ENCODE measurements around the gene ASPHD1.

The ASPHD1 gene

DNA sequence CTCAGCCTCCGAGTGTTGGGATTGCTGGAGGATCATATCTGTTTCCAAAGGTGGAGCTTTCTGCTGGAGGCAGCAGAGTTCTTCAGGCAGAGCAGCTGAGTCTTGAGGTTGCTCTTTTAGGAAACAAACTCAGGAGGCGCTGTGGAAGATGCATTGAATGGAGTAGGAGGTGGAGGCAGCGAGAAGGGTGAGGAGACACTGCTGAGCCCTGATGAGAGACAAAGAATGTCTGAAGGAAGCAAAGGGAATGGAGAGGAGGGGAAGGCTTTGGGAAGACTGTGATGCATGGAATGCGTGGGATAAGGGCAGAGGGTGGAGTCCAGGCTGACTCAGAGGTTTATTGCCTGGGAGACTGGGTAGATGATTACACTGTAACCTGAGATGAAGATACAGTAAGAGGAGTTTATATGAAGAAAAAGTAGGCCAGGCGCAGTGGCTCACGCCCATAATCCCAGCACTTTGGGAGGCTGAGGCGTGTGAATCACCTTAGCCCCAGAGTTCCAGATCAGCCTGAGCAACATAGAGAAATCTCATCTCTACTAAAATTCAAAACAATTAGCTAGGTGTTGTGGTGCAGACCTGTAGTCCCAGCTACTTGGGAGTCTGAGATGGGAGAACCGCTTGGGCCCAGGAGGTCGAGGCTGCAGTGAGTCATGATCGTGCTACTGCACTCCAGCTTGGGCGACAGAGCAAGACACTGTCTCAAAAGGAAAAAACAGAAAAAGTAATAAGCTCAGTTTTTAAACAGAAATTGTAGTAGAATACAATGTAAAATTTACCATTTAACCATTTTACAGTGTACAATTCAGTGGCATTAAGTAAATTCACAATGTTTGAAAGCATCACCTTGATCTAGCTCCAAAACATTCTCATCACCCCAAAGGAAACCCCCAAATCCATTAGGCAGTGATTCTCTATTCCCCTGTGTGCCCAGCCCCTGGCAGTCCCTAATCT is 43.8 kb downstream of the ASPHD1 start:
- DNase-seq (ENCODE audit: low spot score): peak; percentile 70

DNA sequence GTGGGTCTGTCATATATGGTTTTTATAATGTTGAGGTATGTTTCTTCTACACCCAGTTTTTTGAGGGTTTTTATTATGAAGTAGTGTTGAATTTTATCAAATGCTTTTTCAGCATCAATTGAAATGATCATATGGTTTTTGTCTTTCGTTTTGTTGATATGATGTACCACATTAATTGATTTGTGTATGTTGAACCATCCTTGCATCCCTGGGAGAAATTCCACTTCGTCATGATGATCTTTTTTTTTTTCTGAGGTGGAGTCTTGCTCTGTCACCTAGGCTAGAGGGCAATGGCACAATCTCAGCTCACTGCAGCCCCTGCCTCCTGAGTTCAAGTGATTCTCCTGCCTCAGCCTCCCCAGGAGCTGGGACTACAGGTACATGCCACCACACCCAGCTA is 47.6 kb downstream of the ASPHD1 start:
- DNase-seq (ENCODE audit: low spot score): no peak

DNA sequence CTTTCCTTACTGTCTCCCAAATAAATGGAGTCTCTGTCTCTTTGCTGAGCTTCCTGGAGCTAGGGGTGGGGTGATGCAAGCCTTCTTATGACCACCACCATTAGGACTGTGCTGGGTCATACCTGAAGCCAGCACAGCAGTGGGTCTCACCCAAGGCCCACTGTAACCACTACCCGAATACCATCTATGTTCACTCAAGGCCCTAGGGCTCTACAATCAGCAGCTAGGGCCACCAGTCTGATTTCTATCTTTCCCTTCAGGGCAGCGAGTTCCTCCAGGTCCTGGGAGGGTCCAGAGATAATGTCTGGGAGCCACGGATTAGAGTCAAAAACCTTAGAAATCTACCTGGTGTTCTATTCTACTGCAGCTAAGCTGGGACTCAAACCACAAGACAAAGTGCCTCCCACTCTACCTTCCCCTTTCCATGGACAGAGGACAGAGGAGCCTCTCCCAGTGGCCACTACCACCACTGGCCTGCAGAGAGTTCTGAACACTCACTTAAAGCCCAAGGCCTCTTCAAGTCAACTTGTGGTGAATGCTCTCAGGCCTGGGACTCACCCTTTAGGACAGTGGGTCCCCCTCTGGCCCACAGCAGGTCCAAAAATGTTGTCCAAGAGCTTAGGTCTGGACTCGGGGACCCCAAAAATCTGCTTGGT is 50.6 kb downstream of the ASPHD1 start:
- DNase-seq (ENCODE audit: low spot score): no peak

DNA sequence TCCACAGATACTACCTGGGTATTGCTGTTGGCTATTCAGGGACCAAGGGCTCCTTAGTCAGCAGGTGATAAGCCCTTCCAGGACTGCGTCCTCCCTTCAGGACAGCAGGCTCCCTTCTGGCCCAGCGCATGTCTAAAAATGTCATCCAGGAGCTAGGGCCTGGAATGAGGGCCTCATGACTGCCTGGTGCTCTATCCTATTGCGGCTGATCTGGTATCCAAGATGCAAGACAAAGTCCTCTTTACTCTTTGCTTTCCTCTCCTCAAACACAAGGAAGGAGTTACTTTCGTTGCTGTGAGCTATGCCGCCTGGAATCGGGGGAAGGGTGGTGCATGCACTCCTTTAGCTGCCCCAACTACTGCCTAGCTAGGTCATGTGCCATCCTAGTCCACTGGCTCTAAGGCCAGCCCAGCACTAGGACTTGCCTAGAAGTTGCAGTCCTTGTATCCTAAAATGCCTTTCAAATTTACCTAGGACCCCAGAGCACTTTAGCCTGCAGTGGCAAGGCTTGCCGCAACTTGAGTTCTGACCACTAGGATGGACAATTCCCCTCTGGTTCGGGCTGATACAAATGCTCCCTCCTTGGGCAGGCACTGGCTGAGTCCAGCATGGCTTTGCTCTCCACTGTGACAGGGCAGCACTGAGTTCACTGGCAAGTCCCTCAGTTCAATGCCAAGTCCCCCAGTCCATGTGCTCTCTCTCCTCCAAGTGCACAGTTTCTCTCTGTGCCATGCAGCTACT is 51.5 kb downstream of the ASPHD1 start:
- no peak for DNase-seq (ENCODE audit: low spot score)

Measured in cerebellar cortex (tissue), 1 donor.